Body of pancreas (tissue), 4 donors: Measurements from ENCODE around the gene CD48. TPM values are rescaled to one million over a fixed set of nuclear protein-coding genes. Genes with fewer than 3 reads are reported as not detected.

ENCODE experiments used
- ATAC-seq: fragments of 150-250 bp; one replicate; pipeline ENCODE4 v1.9.1; 2016
- DNase-seq, 4 donors: peaks; one replicate each; pipeline ENCODE4 v3.0.0-alpha.2; 2019
- H3K27ac ChIP-seq, 4 donors: fragments of 200-600 bp; sonication (generic); 1 replicate in 3 of 4; 2 replicates in 1 of 4; pipeline versions ENCODE4 v1.5.1 to v1.6.1; 2016 to 2019; ENCODE audit warnings: mild to moderate bottlenecking in 1 of 4, mixed read lengths in 1 of 4, moderate library complexity in 1 of 4
- H3K27me3 ChIP-seq, 2 donors: fragments of 200-600 bp; sonication (generic); one replicate each; pipeline ENCODE4 v1.6.0; 2016; ENCODE audit warnings: mild to moderate bottlenecking in 1 of 2
- H3K36me3 ChIP-seq, 2 donors: fragments of 200-600 bp; sonication (generic); replicated peaks in 1 of 2; 2 replicates each; pipeline ENCODE4 v1.5.1; 2016; ENCODE audit warnings: low read depth in 2 of 2; ENCODE audit not compliant: insufficient read depth in 1 of 2
- H3K4me1 ChIP-seq: fragments of 200-600 bp; sonication (generic); one replicate; pipeline ENCODE4 v1.6.0; 2016
- H3K4me3 ChIP-seq, 2 donors: fragments of 200-600 bp; sonication (generic); 1 replicate in 1 of 2; 2 replicates in 1 of 2; pipeline ENCODE4 v1.5.1; 2016 to 2019
- H3K9me3 ChIP-seq, 3 donors: fragments of 200-600 bp; sonication (generic); 1 replicate in 2 of 3; 2 replicates in 1 of 3; pipeline ENCODE4 v1.5.1; 2016
- POLR2A ChIP-seq, 3 donors: fragments of 450-650 bp; IDR thresholded peaks; one replicate each; pipeline ENCODE4 v1.6.1; 2016; ENCODE audit warnings: antibody characterized with exemption in 3 of 3, mild to moderate bottlenecking in 2 of 3
- WGBS, 2 donors: methylation state at CpG; one replicate each; pipeline ENCODE4 v1.1.5; 2017; 5-methylcytosine and 5-hydroxymethylcytosine counted together
- intact Hi-C: fragments of 100-400 bp; cut with DNase I; formaldehyde crosslinking; loops from one replicate; pipeline ENCODE4 v1.15.1; 2023
- total RNA-seq, 2 donors: library from RNA; depleted of rRNA; stranded (reverse); fragments of >200 nt; gene quantifications; one replicate each; pipeline ENCODE4 v1.1.0, GENCODE V29; 2016
- TF ChIP-seq, protein P1 (sequence below), 7 experiments: fragments of 450-650 bp in 4 of 7; fragments of 200-600 bp in 3 of 7; sonication (generic) in 3 of 7; IDR thresholded peaks; one replicate each; pipeline ENCODE4 v1.5.1; 2016 to 2019; ENCODE audit warnings: antibody characterized with exemption in 7 of 7

Gene CD48
- total RNA-seq, 2 donors from 2014 or later, result 2.3 to 5.7 TPM

GRCh38 chr1:160629286-160630210 lies 82.1 kb downstream of the CD48 start:
- no peak for TF ChIP-seq POLR2A (IDR thresholded peaks at IDR 0.05)
- TF ChIP-seq, protein P1, sequence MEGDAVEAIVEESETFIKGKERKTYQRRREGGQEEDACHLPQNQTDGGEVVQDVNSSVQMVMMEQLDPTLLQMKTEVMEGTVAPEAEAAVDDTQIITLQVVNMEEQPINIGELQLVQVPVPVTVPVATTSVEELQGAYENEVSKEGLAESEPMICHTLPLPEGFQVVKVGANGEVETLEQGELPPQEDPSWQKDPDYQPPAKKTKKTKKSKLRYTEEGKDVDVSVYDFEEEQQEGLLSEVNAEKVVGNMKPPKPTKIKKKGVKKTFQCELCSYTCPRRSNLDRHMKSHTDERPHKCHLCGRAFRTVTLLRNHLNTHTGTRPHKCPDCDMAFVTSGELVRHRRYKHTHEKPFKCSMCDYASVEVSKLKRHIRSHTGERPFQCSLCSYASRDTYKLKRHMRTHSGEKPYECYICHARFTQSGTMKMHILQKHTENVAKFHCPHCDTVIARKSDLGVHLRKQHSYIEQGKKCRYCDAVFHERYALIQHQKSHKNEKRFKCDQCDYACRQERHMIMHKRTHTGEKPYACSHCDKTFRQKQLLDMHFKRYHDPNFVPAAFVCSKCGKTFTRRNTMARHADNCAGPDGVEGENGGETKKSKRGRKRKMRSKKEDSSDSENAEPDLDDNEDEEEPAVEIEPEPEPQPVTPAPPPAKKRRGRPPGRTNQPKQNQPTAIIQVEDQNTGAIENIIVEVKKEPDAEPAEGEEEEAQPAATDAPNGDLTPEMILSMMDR (IDR thresholded peaks at IDR 0.05), result no peak
- Histone ChIP-seq H3K27ac (peak overlapping the region in 1 of 4 donors; percentile 26), H3K9me3 (no peaks in the 10 kb centered on the region), H3K36me3 (no peaks in the 10 kb centered on the region), H3K4me1 (no peaks in the 10 kb centered on the region), H3K27me3 (no peaks in the 10 kb centered on the region), H3K4me3 (no peak overlapping the region)
- intact Hi-C loops, result no loop called here
- ATAC-seq (no peak), DNase-seq (peak in 1 of 4 donors; percentile 62)
- 64 to 66% methylated on average over 19 of the region's 19 CpGs for WGBS, 2 donors

- Histone ChIP-seq H3K27me3 (no peaks in the 10 kb centered on the region), H3K9me3 (no peaks in the 10 kb centered on the region), H3K4me3 (no peak overlapping the region), H3K27ac (no peak overlapping the region), H3K36me3 (no peaks in the 10 kb centered on the region), H3K4me1 (no peaks in the 10 kb centered on the region)
- DNase-seq (no peak), ATAC-seq (no peak)
- 60 to 65% methylated on average over 8 of the region's 8 CpGs for WGBS, 2 donors
- intact Hi-C loops, result no loop called here
- TF ChIP-seq POLR2A (IDR thresholded peaks at IDR 0.05), result no peak
- TF ChIP-seq, protein P1 (IDR thresholded peaks at IDR 0.05), result no peak
Observed at GRCh38 chr1:160628799-160629263, 82.8 kb downstream of the CD48 start.

Other genes with a start within 250 kb of the CD48 start
- gene SLAMF6, start 188.6 kb downstream of the CD48 start, total RNA-seq, result under 1 TPM; 0.52 to 0.99 TPM
- gene CD84, start 132.3 kb downstream of the CD48 start, total RNA-seq, result 1 to 10 TPM; 3.0 to 7.0 TPM
- gene SLAMF1, start 64.8 kb downstream of the CD48 start, total RNA-seq, result not detected
- gene SLAMF7, start 27.4 kb upstream of the CD48 start, total RNA-seq, result 1 to 10 TPM in 1 of 2 donors, under 1 TPM in 1; 0.26 to 1.3 TPM
- gene LY9, start 84.4 kb upstream of the CD48 start, total RNA-seq, result 1 to 10 TPM in 1 of 2 donors, under 1 TPM in 1; 0.33 to 1.6 TPM
- 1 to 10 TPM in 1 of 2 donors, under 1 TPM in 1; 0.33 to 1.8 TPM for gene CD244, start 151.1 kb upstream of the CD48 start, total RNA-seq
- 1 to 10 TPM; 5.9 to 8.6 TPM for gene ITLN1, start 173.4 kb upstream of the CD48 start, total RNA-seq
- not detected for gene ITLN2, start 243.0 kb upstream of the CD48 start, total RNA-seq